ENCODE measurements around the gene PRPF38A. TPM values are rescaled to one million over a fixed set of nuclear protein-coding genes. Genes with fewer than 3 reads are reported as not detected.

PRPF38A gene
- total RNA-seq, 1 experiment from 2014 or later, result 62.4 TPM

DNA sequence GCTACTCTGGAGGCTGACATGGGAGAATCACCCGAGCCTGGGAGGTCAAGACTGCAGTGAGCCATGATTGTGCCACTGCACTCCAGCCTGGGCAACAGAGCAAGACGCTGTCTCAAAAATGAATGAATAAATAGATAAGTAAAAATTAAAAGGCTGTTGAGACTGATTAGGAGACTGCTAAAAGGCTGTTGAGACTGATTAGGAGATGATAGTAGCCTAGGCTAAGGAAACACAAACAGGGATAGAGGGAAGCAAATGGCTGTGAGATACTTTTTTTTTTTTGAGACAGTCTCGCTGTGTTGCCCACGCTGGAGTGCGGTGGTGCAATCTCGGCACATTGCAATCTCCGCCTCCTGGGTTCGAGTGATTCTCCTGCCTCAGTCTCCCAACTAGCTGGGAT, 28.4 kb downstream of the PRPF38A start (continued):
- no peak for TF ChIP-seq AFF4 (CRISPR knock-in tag; IDR thresholded peaks at IDR 0.05; ENCODE audit: borderline replicate concordance)
- TF ChIP-seq, protein P1, sequence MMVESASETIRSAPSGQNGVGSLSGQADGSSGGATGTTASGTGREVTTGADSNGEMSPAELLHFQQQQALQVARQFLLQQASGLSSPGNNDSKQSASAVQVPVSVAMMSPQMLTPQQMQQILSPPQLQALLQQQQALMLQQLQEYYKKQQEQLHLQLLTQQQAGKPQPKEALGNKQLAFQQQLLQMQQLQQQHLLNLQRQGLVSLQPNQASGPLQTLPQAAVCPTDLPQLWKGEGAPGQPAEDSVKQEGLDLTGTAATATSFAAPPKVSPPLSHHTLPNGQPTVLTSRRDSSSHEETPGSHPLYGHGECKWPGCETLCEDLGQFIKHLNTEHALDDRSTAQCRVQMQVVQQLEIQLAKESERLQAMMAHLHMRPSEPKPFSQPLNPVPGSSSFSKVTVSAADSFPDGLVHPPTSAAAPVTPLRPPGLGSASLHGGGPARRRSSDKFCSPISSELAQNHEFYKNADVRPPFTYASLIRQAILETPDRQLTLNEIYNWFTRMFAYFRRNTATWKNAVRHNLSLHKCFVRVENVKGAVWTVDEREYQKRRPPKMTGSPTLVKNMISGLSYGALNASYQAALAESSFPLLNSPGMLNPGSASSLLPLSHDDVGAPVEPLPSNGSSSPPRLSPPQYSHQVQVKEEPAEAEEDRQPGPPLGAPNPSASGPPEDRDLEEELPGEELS (CRISPR knock-in tag; IDR thresholded peaks at IDR 0.05), result no peak
- no peak for TF ChIP-seq TCF7 (CRISPR knock-in tag; IDR thresholded peaks at IDR 0.05; ENCODE audit: low read depth)
- no peak for TF ChIP-seq OVOL2 (CRISPR knock-in tag; IDR thresholded peaks at IDR 0.05; ENCODE audit: borderline replicate concordance)
- no peak for TF ChIP-seq IRF1 (CRISPR knock-in tag; IDR thresholded peaks at IDR 0.05)

GRCh38 chr1:52435211-52435610, 30.8 kb downstream of the PRPF38A start:
- Mint-ChIP-seq H3K27me3 (ENCODE audit: low read depth) (no peaks in the 10 kb centered on the region), H3K27ac (peak overlapping the region; percentile 71; the same call in 1 of the 2 replicates), H3K4me1 (peaks cover 11% of the 10 kb centered on the region), H3K4me3 (no peak overlapping the region), H3K9me3 (no peaks in the 10 kb centered on the region), H3K36me3 (peaks cover 47% of the 10 kb centered on the region)
- ATAC-seq, result no peak
- no peak for DNase-seq (ENCODE audit: low spot score)
- TF ChIP-seq ZNF138 (CRISPR knock-in tag; conservative IDR thresholded peaks at IDR 0.05) (no peak), OVOL2 (CRISPR knock-in tag; IDR thresholded peaks at IDR 0.05; ENCODE audit: borderline replicate concordance) (no peak), GABPB1 (CRISPR knock-in tag; IDR thresholded peaks at IDR 0.05) (no peak), GTF2I (CRISPR knock-in tag; conservative IDR thresholded peaks at IDR 0.05) (no peak), CREB1 (CRISPR knock-in tag; IDR thresholded peaks at IDR 0.05) (no peak), USF1 (CRISPR knock-in tag; IDR thresholded peaks at IDR 0.05) (no peak), KAT7 (CRISPR knock-in tag; IDR thresholded peaks at IDR 0.05; ENCODE audit: borderline replicate concordance) (no peak), ATF6 (CRISPR knock-in tag; IDR thresholded peaks at IDR 0.05) (no peak), ZNF416 (CRISPR knock-in tag; IDR thresholded peaks at IDR 0.05) (no peak), ZNF317 (CRISPR knock-in tag; IDR thresholded peaks at IDR 0.05; ENCODE audit: borderline replicate concordance, low read depth) (no peak), HMGA2 (CRISPR knock-in tag; IDR thresholded peaks at IDR 0.05) (no peak), FOXK1 (CRISPR knock-in tag; IDR thresholded peaks at IDR 0.05) (no peak), ZNF532 (CRISPR knock-in tag; IDR thresholded peaks at IDR 0.05; ENCODE audit: borderline replicate concordance) (no peak), SMAD3 (CRISPR knock-in tag; IDR thresholded peaks at IDR 0.05; ENCODE audit: borderline replicate concordance) (no peak)
- TF ChIP-seq, protein P2, sequence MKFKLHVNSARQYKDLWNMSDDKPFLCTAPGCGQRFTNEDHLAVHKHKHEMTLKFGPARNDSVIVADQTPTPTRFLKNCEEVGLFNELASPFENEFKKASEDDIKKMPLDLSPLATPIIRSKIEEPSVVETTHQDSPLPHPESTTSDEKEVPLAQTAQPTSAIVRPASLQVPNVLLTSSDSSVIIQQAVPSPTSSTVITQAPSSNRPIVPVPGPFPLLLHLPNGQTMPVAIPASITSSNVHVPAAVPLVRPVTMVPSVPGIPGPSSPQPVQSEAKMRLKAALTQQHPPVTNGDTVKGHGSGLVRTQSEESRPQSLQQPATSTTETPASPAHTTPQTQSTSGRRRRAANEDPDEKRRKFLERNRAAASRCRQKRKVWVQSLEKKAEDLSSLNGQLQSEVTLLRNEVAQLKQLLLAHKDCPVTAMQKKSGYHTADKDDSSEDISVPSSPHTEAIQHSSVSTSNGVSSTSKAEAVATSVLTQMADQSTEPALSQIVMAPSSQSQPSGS (CRISPR knock-in tag; IDR thresholded peaks at IDR 0.05; ENCODE audit: borderline replicate concordance, low read depth), result no peak
- TF ChIP-seq, protein P3, sequence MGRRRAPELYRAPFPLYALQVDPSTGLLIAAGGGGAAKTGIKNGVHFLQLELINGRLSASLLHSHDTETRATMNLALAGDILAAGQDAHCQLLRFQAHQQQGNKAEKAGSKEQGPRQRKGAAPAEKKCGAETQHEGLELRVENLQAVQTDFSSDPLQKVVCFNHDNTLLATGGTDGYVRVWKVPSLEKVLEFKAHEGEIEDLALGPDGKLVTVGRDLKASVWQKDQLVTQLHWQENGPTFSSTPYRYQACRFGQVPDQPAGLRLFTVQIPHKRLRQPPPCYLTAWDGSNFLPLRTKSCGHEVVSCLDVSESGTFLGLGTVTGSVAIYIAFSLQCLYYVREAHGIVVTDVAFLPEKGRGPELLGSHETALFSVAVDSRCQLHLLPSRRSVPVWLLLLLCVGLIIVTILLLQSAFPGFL (CRISPR knock-in tag; IDR thresholded peaks at IDR 0.05; ENCODE audit: borderline replicate concordance), result no peak
- POLR2A ChIA-PET, result interaction anchor here (0.6 kb wide), 1 partner anchor 287 kb away, joined by 3 read pairs; no protein-coding TSS in a partner anchor
- CTCF ChIA-PET, result no interaction called here
